ENCODE measurements around the gene PEAK1. TPM values are rescaled to one million over a fixed set of nuclear protein-coding genes. Genes with fewer than 3 reads are reported as not detected.

The PEAK1 gene
- total and polyA plus RNA-seq, 10 of the 15 experiments (the other 5 are each of a cell fraction or from before 2014, with no cell fraction given), result 0.62 to 24.2 (median 11.2) TPM

GRCh38 chr15:77455696-77456321, 35.9 kb upstream of the PEAK1 start:
- Histone ChIP-seq H3K9me3 (replicated peaks; ENCODE audit: control insufficient read depth, insufficient read depth, low read length) (no peaks in the 10 kb centered on the region), H3K36me3 (ENCODE audit: control insufficient read depth in 2 of 2, insufficient read depth in 2 of 2, low read length in 1 of 2) (peaks cover 1 to 9% of the 10 kb centered on the region in 2 experiments; a peak in 3 of 4 replicates), H3K79me2 (ENCODE audit: control insufficient read depth, insufficient read depth, low read length) (no peaks in the 10 kb centered on the region; the same call in 1 of the 2 replicates), H3K9ac (ENCODE audit: control insufficient read depth, insufficient read depth, low read length) (no peak overlapping the region), H2AFZ (ENCODE audit: control insufficient read depth, low read depth, low read length) (no peak overlapping the region), H3K4me2 (ENCODE audit: control insufficient read depth, insufficient read depth) (no peak overlapping the region), H3K27me3 (replicated peaks in 1 of 2; ENCODE audit: control insufficient read depth in 2 of 2, insufficient read depth in 2 of 2, low read length in 1 of 2) (no peaks in the 10 kb centered on the region), H4K20me1 (ENCODE audit: control insufficient read depth, insufficient read depth) (no peaks in the 10 kb centered on the region), H3K4me3 (no peak overlapping the region), H3K4me1 (ENCODE audit: control insufficient read depth, insufficient read depth, low read length) (peaks cover 10% of the 10 kb centered on the region), H3K27ac (ENCODE audit: control insufficient read depth, insufficient read depth) (no peak overlapping the region)
- in situ Hi-C loops (cut with MboI), result no loop called here
- 16% methylated on average over 3 of the region's 3 CpGs for WGBS (ENCODE audit: insufficient coverage, insufficient replicate concordance, low lambda C conversion rate, missing lambda C conversion rate)
- DNase-seq (ENCODE audit: low read depth, low spot score), result no peak
- RAD21 ChIA-PET (ENCODE audit: unreplicated experiment), result interaction anchor here (1.7 kb wide), 1 partner anchor 87 kb away, joined by 3 read pairs; no protein-coding TSS in a partner anchor
- intact Hi-C loops (cut with micrococcal nuclease; ENCODE audit: unreplicated experiment), result no loop called here
- CTCF ChIA-PET, result no interaction called here
- ATAC-seq, result peak; percentile 21; the same call in 2 of the 3 replicates
- no peak for FAIRE-seq
- SMC1A ChIA-PET (ENCODE audit: uncharacterized antibody, unreplicated experiment), result interaction anchor here (0.8 to 1.7 kb wide), 3 partner anchors 10 to 354 kb away, joined by 3 to 8 read pairs (median 3); no protein-coding TSS in a partner anchor
- POLR2A ChIA-PET, result interaction anchor here (0.7 kb wide), 1 partner anchor 48 kb away, joined by 4 read pairs; no protein-coding TSS in a partner anchor
- no TSS peak for BruUV-seq (replicated peaks)
- TF ChIP-seq ZBTB40 (IDR thresholded peaks at IDR 0.05; ENCODE audit: borderline replicate concordance) (no peak), NR2F1 (conservative IDR thresholded peaks at IDR 0.05) (peak; percentile 43; the same call in 1 of the 2 replicates), ATF2 (IDR thresholded peaks at IDR 0.05; ENCODE audit: low read length) (no peak), PBX3 (IDR thresholded peaks at IDR 0.05; ENCODE audit: insufficient replicate concordance, low read depth, low read length) (no peak), HDAC2 (IDR thresholded peaks at IDR 0.05) (no peak), IKZF2 (IDR thresholded peaks at IDR 0.05) (no peak), KDM1A (IDR thresholded peaks at IDR 0.05; ENCODE audit: borderline replicate concordance) (no peak), JUNB (IDR thresholded peaks at IDR 0.05) (peak; percentile 20; the same call in 1 of the 2 replicates), ZBTB33 (IDR thresholded peaks at IDR 0.05) (no peak), SKIL (IDR thresholded peaks at IDR 0.05; ENCODE audit: low read depth, poor library complexity, severe bottlenecking) (no peak)

Data from GM12878 (cell line).